ENCODE results near the gene SUSD3.

Gene SUSD3

DNA sequence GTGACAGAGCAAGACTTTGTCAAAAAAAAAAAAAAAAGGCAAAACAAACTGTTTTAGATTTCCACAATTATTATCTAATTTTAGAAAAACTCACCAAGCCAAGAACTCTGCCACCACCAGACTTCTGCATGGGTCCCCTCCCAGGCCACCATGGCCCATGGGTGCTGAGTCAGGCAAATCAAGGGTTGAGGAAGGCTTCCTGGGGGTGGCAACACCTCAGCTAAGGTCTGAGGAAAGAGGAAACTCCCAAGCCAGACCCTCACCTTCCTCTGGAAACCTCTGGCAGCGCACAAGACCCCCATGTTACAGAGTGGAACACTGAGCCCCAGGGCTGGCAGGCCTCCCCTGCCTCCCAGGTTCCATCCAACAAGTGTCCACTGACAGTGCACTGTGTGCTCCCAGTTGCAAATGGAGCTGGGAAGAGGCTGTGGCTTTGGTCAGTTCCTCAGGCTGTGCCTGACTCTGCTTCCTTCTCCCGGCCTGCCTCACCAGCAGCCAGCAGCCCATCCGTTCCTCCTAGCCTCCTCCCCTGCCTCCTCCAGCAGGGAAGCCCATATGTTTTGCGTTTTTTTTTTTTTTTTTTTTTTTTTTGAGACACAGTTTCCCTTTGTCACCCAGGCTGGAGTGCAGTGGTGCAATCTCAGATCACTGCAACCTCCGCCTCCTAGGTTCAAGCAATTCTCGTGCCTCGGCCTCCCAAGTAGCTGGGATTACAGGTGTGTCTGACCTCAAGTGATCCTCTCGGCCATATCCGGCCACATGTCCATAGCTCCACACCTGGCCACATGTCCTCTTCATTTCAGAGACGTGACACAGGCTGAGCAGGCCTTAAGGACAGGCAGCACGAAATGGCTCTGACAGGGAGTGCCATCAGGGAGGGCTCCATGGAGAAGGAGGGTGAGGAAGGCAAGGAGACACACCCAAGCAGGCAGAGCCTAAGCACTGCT lies 3.5 kb upstream of the SUSD3 start:
- Histone ChIP-seq H3K4me1 (ENCODE audit: control insufficient read depth, insufficient read depth, low read length) (no peaks in the 10 kb centered on the region), H3K27me3 (ENCODE audit: control insufficient read depth, insufficient read depth, low read length) (peaks cover 13% of the 10 kb centered on the region), H3K4me3 (ENCODE audit: low read length) (no peak overlapping the region), H3K4me2 (ENCODE audit: low read length) (no peak overlapping the region), H3K9me3 (replicated peaks; ENCODE audit: low read length) (no peaks in the 10 kb centered on the region), H3K36me3 (ENCODE audit: insufficient read depth, low read length) (no peaks in the 10 kb centered on the region), H3K9ac (ENCODE audit: low read depth, low read length) (no peak overlapping the region)

DNA sequence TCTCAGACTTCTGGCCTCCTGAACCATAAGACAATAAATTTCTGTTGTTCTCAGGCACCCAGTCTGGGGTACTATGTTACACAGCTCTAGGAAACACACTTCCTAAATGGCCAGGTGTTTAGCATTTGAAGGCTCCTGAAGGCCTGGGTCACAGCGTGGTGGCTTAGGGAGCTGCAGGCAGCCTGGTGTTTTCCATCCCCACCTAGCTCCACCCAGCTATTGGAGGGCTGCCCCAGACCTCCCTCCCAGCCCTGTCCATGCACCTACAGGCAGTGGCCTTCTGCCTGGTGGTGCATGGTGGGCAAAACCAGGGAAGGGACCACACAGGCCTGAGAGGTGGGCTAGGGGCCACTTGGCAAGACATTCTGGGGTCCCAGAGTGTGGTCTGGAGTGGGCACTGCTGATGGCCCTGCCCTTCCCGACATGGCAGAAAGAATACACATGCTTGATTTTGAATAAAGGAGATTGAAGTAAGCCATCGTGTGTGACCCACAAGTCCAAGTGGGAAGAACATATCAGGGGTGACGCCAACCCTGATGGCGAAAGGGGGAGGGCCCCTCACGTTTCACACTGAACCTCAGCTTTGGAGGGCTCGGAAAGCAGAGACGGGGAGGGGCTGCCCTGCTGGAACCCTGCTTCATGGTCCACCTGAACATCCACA lies 1.3 kb upstream of the SUSD3 start:
- peaks cover 8% of the 10 kb centered on the region for H3K4me1 ChIP-seq (ENCODE audit: control insufficient read depth, insufficient read depth, low read length)
- no peak overlapping the region for H3K4me2 ChIP-seq (ENCODE audit: low read length)
- H3K9ac ChIP-seq (ENCODE audit: low read depth, low read length) = no peak overlapping the region
- H3K4me3 ChIP-seq (ENCODE audit: low read length) = no peak overlapping the region
- H3K27me3 ChIP-seq (ENCODE audit: control insufficient read depth, insufficient read depth, low read length) = peaks cover 12% of the 10 kb centered on the region
- H3K9me3 ChIP-seq (replicated peaks; ENCODE audit: low read length) = no peaks in the 10 kb centered on the region
- no peaks in the 10 kb centered on the region for H3K36me3 ChIP-seq (ENCODE audit: insufficient read depth, low read length)

DNA sequence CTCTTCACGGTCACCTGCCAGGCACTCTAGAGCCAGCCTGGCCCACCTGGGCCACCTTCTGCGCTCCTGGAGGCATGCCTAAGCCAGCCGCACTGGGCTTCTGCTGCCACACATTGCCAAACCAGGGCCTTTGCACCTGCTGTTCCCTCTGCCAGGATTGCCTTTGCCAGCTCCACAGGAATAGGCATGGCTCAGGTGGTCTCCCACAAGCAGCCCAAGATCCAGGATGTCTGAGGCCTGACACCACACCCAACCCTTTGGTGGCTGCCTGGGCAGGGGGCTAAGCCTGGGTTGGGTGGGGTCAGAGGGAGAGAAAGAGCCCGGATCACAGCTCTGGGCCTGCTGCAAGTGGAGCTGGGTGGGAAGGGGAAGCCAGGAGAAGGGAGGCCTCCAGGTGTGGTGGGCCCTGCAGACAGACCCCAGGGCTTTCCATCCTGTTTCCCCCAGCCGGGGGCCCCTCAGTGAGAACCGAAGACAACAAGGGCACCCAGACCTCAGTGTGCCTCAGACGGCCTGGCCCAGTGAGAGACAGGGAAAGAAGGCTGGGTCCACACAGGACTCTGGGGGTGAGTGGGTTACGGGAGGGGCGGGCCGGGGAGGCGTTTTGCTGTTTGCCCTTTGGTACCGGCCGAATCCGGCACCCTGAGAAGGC lies 672 bp upstream of the SUSD3 start:
- Histone ChIP-seq H3K4me1 (ENCODE audit: control insufficient read depth, insufficient read depth, low read length) (peaks cover 8% of the 10 kb centered on the region), H3K4me2 (ENCODE audit: low read length) (no peak overlapping the region), H3K9me3 (replicated peaks; ENCODE audit: low read length) (no peaks in the 10 kb centered on the region), H3K27me3 (ENCODE audit: control insufficient read depth, insufficient read depth, low read length) (peaks cover 7% of the 10 kb centered on the region), H3K9ac (ENCODE audit: low read depth, low read length) (no peak overlapping the region), H3K4me3 (ENCODE audit: low read length) (no peak overlapping the region), H3K36me3 (ENCODE audit: insufficient read depth, low read length) (no peaks in the 10 kb centered on the region)

DNA sequence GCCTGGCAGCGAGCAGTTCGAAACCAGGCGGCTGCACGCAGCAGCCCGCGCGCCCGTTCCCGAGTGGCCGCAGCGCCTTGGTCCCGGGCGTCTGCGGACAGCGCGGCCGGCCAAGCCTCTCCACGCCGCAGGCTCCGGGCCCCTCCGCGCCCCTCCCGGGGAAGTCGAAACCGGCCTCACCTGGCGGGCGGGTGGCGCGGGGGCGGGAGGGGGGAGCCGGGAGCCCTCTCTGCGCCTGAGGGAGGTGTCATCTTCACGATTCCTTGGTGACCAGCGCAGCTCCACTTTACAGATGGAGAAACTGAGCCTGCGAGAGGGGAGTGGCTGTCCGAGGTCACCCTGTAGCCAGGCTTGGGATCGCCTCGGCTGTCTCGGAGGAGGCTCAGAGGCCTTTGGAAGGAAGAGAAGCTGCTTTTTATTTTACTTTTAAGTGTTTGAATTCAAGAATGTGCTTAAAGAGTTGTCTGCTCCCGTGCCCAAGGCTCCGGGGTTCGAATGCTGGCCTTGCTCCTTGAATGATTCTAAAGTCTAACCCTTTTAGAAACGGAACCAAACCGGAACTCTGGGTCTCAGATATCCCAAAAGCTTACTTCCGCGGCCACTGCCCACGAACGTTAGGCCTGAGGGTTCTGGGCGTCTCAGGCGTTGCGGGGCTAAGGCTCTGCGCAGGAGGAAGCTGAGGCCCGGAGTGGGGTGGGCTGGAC lies 662 bp downstream of the SUSD3 start:
- H3K4me2 ChIP-seq (ENCODE audit: low read length) = peak overlapping the region; percentile 64
- no peak overlapping the region for H3K4me3 ChIP-seq (ENCODE audit: low read length)
- H3K9me3 ChIP-seq (replicated peaks; ENCODE audit: low read length) = no peaks in the 10 kb centered on the region
- peaks cover 8% of the 10 kb centered on the region for H3K4me1 ChIP-seq (ENCODE audit: control insufficient read depth, insufficient read depth, low read length)
- no peak overlapping the region for H3K9ac ChIP-seq (ENCODE audit: low read depth, low read length)
- H3K27me3 ChIP-seq (ENCODE audit: control insufficient read depth, insufficient read depth, low read length) = peaks cover 3% of the 10 kb centered on the region
- no peaks in the 10 kb centered on the region for H3K36me3 ChIP-seq (ENCODE audit: insufficient read depth, low read length)

DNA sequence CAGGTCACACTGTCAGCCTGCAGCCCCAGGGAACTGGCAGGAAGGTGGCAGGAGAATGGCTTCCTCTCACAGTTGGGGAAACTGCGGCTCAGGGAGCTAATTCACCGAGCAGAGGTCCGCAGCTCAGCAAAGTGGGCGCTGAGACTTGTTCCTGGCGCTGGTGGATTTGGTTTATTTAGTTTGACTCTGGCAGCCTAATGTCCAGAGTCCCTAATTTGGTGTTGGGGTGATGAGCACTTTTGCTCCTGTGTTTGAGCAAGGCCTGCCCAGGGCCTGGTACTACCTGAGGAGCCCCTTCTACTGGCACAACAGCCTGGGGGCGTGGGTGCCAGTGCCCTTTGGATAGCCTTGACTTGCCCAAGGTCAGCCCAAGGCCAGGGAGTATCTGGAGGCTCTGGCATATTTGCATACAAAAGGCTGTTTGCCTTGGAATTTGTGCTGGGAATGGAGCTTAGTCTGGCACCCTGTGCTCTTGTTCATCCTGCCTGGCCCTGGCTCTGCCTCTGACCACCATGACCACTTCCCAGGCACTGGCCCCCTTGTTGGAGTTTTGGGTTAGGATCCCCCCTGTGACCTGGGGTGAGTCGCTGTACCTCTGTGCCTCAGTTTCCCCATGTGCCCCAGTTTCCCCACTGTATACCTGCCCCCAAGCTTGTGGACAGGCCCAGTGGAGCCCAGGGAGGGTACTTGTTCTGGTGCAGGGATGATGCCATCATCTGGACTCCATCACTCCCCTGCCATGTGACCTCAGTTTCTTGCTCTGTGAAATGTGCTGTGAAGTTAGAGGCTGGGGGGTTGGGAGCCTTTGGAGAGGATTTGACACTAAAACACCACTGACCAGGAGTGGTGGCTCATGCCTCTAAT lies 1.4 kb downstream of the SUSD3 start:
- Histone ChIP-seq H3K36me3 (ENCODE audit: insufficient read depth, low read length) (no peaks in the 10 kb centered on the region), H3K4me2 (ENCODE audit: low read length) (no peak overlapping the region), H3K9me3 (replicated peaks; ENCODE audit: low read length) (no peaks in the 10 kb centered on the region), H3K4me1 (ENCODE audit: control insufficient read depth, insufficient read depth, low read length) (peaks cover 8% of the 10 kb centered on the region), H3K27me3 (ENCODE audit: control insufficient read depth, insufficient read depth, low read length) (peaks cover 3% of the 10 kb centered on the region), H3K4me3 (ENCODE audit: low read length) (no peak overlapping the region), H3K9ac (ENCODE audit: low read depth, low read length) (no peak overlapping the region)

DNA sequence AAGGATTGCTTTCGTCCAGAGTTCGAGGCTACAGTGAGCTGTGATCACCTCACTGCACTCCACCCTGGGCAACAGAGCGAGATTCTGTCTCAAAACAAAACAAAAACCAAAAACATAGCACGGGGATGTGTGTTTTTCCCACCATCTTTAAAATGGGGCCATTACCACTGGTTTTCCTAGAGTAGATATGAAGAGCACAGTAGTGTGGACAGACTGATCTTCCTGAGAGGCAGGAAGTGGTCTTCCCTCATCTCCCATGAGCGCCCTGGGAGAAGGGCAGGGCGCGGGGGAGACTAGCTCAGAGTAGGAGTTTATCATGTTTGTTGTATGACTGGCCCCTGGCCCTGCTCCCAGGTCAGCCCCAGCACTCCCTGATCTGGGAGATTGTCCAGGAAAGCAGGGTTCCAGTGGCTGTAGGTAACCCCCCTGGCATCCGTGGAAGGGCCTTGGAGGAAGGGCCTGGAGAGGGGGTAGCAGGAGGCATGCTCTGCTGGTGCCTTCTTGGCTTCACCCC lies 2.3 kb downstream of the SUSD3 start:
- Histone ChIP-seq H3K27me3 (ENCODE audit: control insufficient read depth, insufficient read depth, low read length) (peaks cover 5% of the 10 kb centered on the region), H3K36me3 (ENCODE audit: insufficient read depth, low read length) (no peaks in the 10 kb centered on the region), H3K4me1 (ENCODE audit: control insufficient read depth, insufficient read depth, low read length) (peaks cover 8% of the 10 kb centered on the region), H3K9me3 (replicated peaks; ENCODE audit: low read length) (no peaks in the 10 kb centered on the region), H3K4me2 (ENCODE audit: low read length) (peak overlapping the region; percentile 19), H3K9ac (ENCODE audit: low read depth, low read length) (no peak overlapping the region), H3K4me3 (ENCODE audit: low read length) (no peak overlapping the region)

DNA sequence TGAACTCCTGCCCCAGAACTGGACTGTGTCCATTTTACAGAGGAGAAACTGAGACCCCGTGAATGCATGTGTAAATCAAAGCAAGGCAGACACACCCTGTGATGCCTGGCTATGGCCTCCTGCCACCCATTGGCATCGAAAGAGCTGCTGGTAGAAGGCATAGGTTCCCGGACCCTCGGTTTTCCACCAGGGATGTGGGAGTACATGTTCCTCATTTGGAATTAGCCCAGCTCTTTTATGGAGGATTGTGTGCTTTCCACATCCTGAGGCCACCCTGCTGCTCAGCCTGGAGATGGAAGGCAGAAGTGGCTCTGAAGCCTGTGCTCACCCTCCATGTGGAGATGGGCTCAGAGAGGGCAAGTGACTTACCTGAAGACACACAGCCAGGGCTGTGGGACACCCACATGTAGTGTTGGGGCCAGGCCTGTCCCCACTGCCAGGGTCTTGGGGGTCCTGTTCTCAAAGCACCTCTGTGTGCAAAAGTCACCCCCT lies 2.8 kb downstream of the SUSD3 start:
- H3K36me3 ChIP-seq (ENCODE audit: insufficient read depth, low read length) = no peaks in the 10 kb centered on the region
- peak overlapping the region; percentile 19 for H3K4me2 ChIP-seq (ENCODE audit: low read length)
- no peak overlapping the region for H3K4me3 ChIP-seq (ENCODE audit: low read length)
- H3K27me3 ChIP-seq (ENCODE audit: control insufficient read depth, insufficient read depth, low read length) = peaks cover 5% of the 10 kb centered on the region
- no peak overlapping the region for H3K9ac ChIP-seq (ENCODE audit: low read depth, low read length)
- peaks cover 8% of the 10 kb centered on the region for H3K4me1 ChIP-seq (ENCODE audit: control insufficient read depth, insufficient read depth, low read length)
- H3K9me3 ChIP-seq (replicated peaks; ENCODE audit: low read length) = no peaks in the 10 kb centered on the region

DNA sequence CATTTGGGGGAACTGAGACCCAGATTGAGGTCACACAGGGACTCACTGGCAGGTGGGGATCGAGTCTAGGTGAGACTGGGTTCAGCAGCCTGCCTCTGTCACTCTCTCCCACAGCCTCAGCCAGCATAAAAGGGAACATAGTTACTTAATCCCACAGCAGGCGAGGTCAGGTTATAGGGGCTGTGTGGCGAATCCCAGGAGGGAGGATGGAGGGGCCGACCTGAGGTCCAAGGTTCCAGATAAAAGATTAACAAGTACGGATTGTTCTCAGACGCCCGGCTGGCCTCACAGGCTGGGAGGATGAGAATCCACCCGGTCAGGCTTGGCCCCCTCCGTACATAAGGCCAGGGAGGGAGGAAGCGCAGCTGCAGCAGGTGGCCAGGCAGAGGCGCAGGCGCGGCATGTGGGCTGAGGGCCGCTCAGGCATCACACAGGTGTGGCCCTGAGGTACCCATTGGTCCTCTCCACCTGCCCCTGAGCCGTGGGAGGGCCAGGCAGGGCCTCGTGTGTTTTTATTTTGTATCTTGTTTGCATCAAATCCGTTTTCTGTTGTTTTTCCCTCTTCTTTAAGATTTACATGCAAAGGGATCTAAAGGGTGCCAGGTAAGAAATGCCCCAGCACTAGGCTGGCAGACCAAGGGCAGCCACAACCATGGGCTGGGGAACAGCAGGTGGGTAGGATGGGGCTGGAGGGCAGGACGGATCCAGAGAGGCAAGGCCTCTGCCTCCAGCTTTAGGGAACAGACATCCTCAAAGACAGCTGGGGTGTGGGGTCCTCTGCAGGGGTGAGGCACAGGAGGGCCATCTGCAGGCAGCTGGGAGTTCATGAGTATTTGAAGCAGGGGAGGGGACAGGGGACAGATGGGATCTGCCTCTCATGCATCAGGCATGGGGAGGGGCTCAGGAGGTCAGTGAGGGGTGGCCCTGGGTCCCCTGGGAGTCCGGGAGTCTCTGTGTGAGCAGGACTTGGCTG lies 3.6 kb downstream of the SUSD3 start:
- H3K9ac ChIP-seq (ENCODE audit: low read depth, low read length) = no peak overlapping the region

DNA sequence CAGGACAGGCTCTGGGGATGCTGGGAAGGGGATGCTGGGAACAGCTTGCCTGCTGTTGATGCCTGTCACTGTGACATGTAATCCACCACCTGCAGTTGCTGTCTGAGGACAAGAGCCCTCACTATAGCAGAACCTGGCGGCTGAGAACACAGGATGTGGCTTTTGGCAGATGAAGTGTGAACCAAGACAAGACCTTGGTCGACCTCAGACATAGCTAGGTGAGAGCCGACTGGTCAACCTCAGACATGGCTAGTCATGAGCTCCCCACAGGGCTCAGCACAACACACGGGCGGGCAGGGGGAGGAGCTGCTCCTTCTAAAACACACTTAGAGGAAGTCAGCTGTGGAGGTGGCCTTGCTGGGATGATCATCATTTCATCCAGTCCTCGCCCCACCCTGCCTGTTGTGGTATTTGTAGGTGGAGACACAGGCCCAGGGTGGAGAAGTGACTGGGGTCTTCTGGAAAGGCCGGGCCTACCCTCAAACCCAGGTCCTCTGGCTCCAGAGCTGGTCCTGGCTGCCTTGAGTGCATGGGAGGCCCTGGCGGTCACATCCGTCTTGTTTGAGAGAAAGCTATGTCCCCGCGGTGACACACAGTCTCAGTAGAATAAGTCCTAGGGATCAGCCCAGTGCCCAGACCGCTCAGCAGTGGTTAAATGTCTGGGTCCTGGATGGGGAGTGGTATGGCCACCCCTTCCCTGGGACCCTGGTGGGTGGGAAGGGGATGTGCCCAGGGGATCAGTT lies 6.1 kb downstream of the SUSD3 start:
- Histone ChIP-seq H3K9ac (ENCODE audit: low read depth, low read length) (no peak overlapping the region), H3K4me3 (ENCODE audit: low read length) (no peak overlapping the region), H3K4me2 (ENCODE audit: low read length) (no peak overlapping the region), H3K36me3 (ENCODE audit: insufficient read depth, low read length) (no peaks in the 10 kb centered on the region), H3K9me3 (replicated peaks; ENCODE audit: low read length) (no peaks in the 10 kb centered on the region), H3K4me1 (ENCODE audit: control insufficient read depth, insufficient read depth, low read length) (peaks cover 8% of the 10 kb centered on the region), H3K27me3 (ENCODE audit: control insufficient read depth, insufficient read depth, low read length) (peaks cover 12% of the 10 kb centered on the region)

More for the DNA sequence above, 3.6 kb downstream of the SUSD3 start:
- Histone ChIP-seq H3K27me3 (ENCODE audit: control insufficient read depth, insufficient read depth, low read length) (peaks cover 7% of the 10 kb centered on the region), H3K4me1 (ENCODE audit: control insufficient read depth, insufficient read depth, low read length) (peaks cover 8% of the 10 kb centered on the region), H3K36me3 (ENCODE audit: insufficient read depth, low read length) (no peaks in the 10 kb centered on the region), H3K9me3 (replicated peaks; ENCODE audit: low read length) (no peaks in the 10 kb centered on the region), H3K4me2 (ENCODE audit: low read length) (no peak overlapping the region), H3K4me3 (ENCODE audit: low read length) (no peak overlapping the region)

Measured in skeletal muscle satellite cell (primary cell).